HFFc6 (cell line): ENCODE results near the gene ECE1. TPM values are rescaled to one million over a fixed set of nuclear protein-coding genes. Genes with fewer than 3 reads are reported as not detected.

Experiments
- DNase-seq: peaks from one replicate; pipeline ENCODE4 v3.0.0-alpha.2; 2018
- H3K27ac Mint-ChIP-seq: 2 replicates; pipeline ENCODE4 v1.8.0; 2020; ENCODE audit warnings: mild to moderate bottlenecking, mixed read lengths
- H3K27me3 Mint-ChIP-seq: 2 replicates; pipeline ENCODE4 v1.8.0; 2021; ENCODE audit warnings: mild to moderate bottlenecking, moderate library complexity, mixed read lengths; ENCODE audit not compliant: insufficient read depth
- H3K36me3 Mint-ChIP-seq: 2 replicates; pipeline ENCODE4 v1.8.0; 2021; ENCODE audit warnings: low read depth, mixed read lengths
- H3K4me1 Mint-ChIP-seq: 2 replicates; pipeline ENCODE4 v1.8.0; 2020; ENCODE audit warnings: low read depth, mixed read lengths
- H3K4me3 Mint-ChIP-seq: 2 replicates; pipeline ENCODE4 v1.8.0; 2020; ENCODE audit warnings: mild to moderate bottlenecking, moderate library complexity, mixed read lengths
- H3K9me3 Mint-ChIP-seq: 2 replicates; pipeline ENCODE4 v1.8.0; 2020; ENCODE audit warnings: mild to moderate bottlenecking, mixed read lengths
- total RNA-seq, 6 experiments: library from RNA; stranded (reverse); fragmentation: NEBNext Ultra II Directional; extraction: Animal tissue kit (Norgen Biotek cat#: 25700); gene quantifications; 2 replicates in 1 of 6; 3 replicates in 5 of 6; pipeline ENCODE4 v1.2.3, GENCODE V29; 2021
- TF ChIP-seq, protein P1 (sequence below): fragments of 200-600 bp; sonication (generic); IDR thresholded peaks from 2 replicates; pipeline ENCODE4 v1.5.0; 2021; ENCODE audit warnings: antibody characterized with exemption, mild to moderate bottlenecking

ECE1 gene
- total RNA-seq, 6 experiments from 2014 or later: 116 to 134 (median 124) TPM

DNA sequence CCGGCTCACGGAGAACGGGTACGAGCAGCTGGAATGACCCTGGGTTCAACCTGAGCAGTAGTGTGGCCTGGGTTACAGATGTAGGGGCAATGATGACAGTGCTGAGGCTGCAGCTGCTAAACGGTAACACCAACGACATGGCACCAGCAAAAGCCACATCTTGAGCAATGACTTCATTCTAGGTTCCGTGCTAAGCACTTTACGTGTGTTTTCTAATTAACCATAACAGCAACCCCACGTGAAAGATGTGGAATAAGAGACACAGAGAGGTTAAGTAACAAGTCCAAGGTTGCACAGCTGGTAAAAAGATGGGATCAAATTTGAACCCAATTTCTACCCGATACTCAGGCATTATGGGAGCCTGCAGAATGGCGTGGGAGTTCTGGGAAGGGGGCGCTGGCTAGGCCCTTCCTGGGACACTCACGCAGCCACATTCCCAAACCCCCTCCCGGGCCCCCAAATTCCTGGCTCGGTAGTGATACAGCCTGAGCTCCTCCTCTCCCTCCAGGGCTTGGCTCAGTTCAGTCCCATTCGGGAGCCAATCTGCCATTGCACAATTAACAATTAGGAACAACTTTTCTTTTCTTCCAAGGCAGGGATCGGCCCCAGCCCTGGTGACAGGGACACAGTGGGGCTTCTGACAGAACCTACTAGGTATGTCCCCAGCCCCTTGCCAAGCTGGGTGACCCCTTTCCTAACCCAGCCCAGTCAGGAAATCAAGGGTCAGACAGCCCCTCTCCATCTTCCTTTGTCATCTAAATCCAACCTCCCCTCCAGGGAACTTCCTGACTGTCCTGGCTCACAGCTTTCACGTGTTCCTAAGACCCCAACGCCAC is 23.8 kb upstream of the ECE1 start:
- TF ChIP-seq, protein P1, sequence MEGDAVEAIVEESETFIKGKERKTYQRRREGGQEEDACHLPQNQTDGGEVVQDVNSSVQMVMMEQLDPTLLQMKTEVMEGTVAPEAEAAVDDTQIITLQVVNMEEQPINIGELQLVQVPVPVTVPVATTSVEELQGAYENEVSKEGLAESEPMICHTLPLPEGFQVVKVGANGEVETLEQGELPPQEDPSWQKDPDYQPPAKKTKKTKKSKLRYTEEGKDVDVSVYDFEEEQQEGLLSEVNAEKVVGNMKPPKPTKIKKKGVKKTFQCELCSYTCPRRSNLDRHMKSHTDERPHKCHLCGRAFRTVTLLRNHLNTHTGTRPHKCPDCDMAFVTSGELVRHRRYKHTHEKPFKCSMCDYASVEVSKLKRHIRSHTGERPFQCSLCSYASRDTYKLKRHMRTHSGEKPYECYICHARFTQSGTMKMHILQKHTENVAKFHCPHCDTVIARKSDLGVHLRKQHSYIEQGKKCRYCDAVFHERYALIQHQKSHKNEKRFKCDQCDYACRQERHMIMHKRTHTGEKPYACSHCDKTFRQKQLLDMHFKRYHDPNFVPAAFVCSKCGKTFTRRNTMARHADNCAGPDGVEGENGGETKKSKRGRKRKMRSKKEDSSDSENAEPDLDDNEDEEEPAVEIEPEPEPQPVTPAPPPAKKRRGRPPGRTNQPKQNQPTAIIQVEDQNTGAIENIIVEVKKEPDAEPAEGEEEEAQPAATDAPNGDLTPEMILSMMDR: no peak
- Mint-ChIP-seq H3K27me3 (peaks cover 3% of the 10 kb centered on the region; the same call in 1 of the 2 replicates), H3K4me1 (peaks cover 75% of the 10 kb centered on the region), H3K4me3 (peak overlapping the region; percentile 76), H3K27ac (peak overlapping the region; percentile 91), H3K36me3 (peaks cover 9% of the 10 kb centered on the region; the same call in 1 of the 2 replicates), H3K9me3 (no peaks in the 10 kb centered on the region)
- DNase-seq: no peak

DNA sequence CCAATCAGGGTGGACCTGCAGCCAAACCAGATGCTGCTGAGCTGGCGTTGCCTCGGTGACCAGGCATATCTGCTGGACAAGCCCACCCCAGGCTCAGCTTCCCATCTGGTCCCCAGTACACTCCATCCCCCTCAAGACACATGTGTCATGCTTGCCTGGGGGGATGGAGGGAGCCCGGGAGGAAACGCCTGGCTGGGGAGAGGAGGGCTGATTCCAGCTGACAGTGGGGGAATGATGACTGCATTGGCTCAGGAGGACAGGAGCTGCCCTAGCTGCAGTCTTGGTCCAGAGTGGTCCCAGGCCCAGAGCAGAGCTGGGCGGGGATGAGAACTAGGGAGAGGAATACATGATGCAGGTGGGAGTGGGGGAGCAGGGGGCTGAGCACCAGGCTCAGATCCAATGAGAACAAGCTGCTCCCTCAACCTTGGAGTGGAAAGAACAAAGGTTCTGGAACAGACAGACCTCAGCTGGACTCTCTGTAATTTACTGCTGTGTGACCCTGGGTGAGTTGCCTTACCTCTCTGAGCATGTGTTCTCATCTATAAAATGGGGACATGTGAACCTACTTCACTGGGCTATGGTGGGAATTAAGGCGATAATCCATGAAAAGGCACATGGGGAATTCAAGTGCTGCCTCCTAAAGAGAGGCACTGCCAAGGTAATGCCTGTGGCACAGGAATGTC is 23.1 kb upstream of the ECE1 start:
- Mint-ChIP-seq H3K9me3 (no peaks in the 10 kb centered on the region), H3K4me3 (peak overlapping the region; percentile 76)

DNA sequence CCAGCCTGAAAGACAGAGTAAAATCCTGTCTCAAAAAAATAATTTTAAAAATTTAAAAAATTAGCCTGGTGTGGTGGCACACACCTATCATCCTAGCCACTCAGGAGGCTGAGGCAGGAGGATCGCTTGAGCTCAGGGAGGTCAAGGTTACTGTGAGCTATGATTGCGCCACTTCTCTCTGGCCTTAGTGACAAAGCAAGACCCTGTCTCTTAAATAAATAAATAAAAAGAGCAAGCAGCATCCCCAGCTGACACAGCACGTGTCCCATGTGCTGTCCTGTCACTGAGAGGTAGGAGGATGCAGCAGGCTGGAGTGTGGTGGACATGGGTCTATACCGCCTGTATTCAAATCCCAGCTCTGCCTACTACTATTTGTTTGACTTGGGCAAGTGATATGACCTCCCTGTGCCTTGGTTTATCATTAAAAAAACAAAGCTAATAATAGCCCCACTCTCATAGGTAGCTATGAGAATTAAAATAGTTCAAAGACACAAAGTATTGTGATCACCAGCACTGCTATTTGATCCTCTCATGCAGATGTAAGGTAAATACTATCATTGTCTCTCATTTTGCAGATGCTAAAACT is 22.2 kb upstream of the ECE1 start:
- Mint-ChIP-seq H3K9me3 (no peaks in the 10 kb centered on the region), H3K4me1 (peaks cover 75% of the 10 kb centered on the region), H3K4me3 (no peak overlapping the region), H3K27me3 (peaks cover 3% of the 10 kb centered on the region; the same call in 1 of the 2 replicates), H3K27ac (peak overlapping the region; percentile 91), H3K36me3 (peaks cover 9% of the 10 kb centered on the region; the same call in 1 of the 2 replicates)
- no peak for DNase-seq
- TF ChIP-seq, protein P1: no peak

More for the DNA sequence above, 23.1 kb upstream of the ECE1 start:
- DNase-seq: peak; percentile 76
- peaks cover 9% of the 10 kb centered on the region; the same call in 1 of the 2 replicates for H3K36me3 Mint-ChIP-seq
- peaks cover 75% of the 10 kb centered on the region for H3K4me1 Mint-ChIP-seq
- peak overlapping the region; percentile 91 for H3K27ac Mint-ChIP-seq
- H3K27me3 Mint-ChIP-seq: peaks cover 3% of the 10 kb centered on the region; the same call in 1 of the 2 replicates
- TF ChIP-seq, protein P1: no peak

GRCh38 chr1:21311016-21311415 is 20.8 kb upstream of the ECE1 start:
- peaks cover 75% of the 10 kb centered on the region for H3K4me1 Mint-ChIP-seq
- no peak overlapping the region for H3K4me3 Mint-ChIP-seq
- H3K9me3 Mint-ChIP-seq: no peaks in the 10 kb centered on the region
- H3K27ac Mint-ChIP-seq: no peak overlapping the region
- H3K36me3 Mint-ChIP-seq: peaks cover 9% of the 10 kb centered on the region; the same call in 1 of the 2 replicates
- TF ChIP-seq, protein P1: no peak
- H3K27me3 Mint-ChIP-seq: peaks cover 3% of the 10 kb centered on the region; the same call in 1 of the 2 replicates
- no peak for DNase-seq

DNA sequence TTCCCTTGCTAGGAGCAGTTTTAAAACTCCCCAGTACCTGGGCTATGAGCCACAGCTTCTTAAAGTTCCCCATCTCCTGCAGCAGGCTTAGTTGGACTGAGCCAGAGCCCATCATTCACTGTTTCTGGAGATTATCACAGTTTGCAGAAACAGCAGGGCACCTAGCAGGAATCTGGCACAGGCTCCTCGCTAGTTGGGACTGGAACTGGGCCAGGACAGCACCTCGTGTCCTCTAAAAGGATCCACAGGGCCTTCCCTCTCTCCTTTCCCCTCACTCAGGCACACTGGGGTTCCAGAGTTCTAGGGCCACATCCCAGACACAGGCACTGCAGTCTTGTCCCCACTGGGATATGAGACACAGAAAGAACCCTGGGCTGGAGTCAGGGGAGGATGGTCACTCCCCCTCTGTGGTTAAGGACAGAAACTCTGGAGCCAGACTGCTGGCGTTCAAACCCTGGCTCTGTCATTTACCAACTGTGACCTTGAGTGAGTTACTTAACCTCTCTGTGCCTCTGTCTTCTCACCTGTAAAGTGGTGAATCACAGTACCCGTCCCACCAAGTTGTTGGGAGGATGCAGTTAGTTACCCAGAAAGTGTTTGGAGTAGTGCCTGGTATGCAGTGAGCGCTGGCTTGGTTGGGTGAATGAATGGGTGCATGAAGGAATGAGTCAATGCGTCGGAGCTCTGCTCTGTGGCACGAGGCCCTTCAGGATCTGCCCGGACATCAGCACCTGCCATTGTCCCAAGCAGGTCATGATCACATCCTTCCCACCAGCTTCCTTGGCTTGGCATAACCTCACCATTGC is 18.8 kb upstream of the ECE1 start:
- H3K27me3 Mint-ChIP-seq: peaks cover 3% of the 10 kb centered on the region; the same call in 1 of the 2 replicates
- peak; percentile 51 for DNase-seq
- TF ChIP-seq, protein P1: no peak
- peak overlapping the region; percentile 77 for H3K27ac Mint-ChIP-seq
- H3K36me3 Mint-ChIP-seq: peaks cover 9% of the 10 kb centered on the region; the same call in 1 of the 2 replicates
- peaks cover 83% of the 10 kb centered on the region for H3K4me1 Mint-ChIP-seq
- H3K9me3 Mint-ChIP-seq: no peaks in the 10 kb centered on the region
- peak overlapping the region; percentile 9 for H3K4me3 Mint-ChIP-seq
